ENCODE results near the gene AFDN.

AFDN gene

DNA sequence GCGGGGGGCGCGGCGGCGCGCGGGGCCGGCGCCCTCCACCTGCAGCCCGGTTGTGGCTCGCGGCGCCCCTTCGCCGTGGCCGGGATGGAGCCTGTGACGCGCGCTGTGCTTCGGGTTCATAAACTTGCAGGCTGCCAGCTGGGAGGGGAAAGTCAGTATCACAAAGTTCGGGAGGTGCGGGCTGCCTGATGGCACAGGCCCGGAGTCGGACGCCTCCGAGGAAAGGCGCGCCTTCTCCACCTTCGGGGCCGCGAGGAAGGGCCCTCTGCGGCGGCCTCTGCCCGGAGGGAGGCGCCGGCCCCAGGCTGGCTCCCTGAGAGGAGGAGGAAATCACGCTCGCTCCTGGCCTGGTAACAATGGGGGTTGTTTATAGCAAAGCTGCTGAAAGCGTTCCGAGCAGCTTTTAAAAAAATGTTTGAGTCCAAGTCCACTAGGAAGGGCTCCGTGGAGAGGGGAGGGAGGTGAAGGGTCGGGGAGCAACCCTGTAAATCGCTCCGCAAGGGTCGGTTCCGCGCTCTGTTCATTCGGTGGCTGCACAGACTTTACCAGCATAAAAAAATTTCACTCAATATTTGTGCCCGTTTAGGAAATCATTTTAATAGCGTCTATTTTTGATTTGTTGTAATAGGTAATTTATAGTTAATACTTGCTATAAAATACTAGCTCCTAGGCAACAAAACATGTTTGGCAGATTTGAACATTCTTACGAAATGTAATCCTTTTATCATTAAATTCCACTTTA, 1.0 kb downstream of the AFDN start:
- no peak overlapping the region for H3K9ac ChIP-seq (ENCODE audit: low read depth, low read length, poor library complexity, severe bottlenecking)
- TF ChIP-seq, protein P1, sequence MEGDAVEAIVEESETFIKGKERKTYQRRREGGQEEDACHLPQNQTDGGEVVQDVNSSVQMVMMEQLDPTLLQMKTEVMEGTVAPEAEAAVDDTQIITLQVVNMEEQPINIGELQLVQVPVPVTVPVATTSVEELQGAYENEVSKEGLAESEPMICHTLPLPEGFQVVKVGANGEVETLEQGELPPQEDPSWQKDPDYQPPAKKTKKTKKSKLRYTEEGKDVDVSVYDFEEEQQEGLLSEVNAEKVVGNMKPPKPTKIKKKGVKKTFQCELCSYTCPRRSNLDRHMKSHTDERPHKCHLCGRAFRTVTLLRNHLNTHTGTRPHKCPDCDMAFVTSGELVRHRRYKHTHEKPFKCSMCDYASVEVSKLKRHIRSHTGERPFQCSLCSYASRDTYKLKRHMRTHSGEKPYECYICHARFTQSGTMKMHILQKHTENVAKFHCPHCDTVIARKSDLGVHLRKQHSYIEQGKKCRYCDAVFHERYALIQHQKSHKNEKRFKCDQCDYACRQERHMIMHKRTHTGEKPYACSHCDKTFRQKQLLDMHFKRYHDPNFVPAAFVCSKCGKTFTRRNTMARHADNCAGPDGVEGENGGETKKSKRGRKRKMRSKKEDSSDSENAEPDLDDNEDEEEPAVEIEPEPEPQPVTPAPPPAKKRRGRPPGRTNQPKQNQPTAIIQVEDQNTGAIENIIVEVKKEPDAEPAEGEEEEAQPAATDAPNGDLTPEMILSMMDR (conservative IDR thresholded peaks at IDR 0.05; ENCODE audit: low read length), result no peak
- no peak for TF ChIP-seq EZH2phosphoT487 (IDR thresholded peaks at IDR 0.05; ENCODE audit: borderline replicate concordance)
- no peaks in the 10 kb centered on the region for H3K9me2 ChIP-seq (replicated peaks; ENCODE audit: low read depth, low read length)
- H3K36me3 ChIP-seq (ENCODE audit: insufficient read depth, low read length), result no peaks in the 10 kb centered on the region
- H2AFZ ChIP-seq (ENCODE audit: low read length), result no peak overlapping the region
- no peaks in the 10 kb centered on the region for H3F3A ChIP-seq (ENCODE audit: low read depth)
- H3K4me3 ChIP-seq (ENCODE audit: low read length, poor library complexity, severe bottlenecking), result no peak overlapping the region
- no peaks in the 10 kb centered on the region for H4K20me1 ChIP-seq (ENCODE audit: insufficient read depth, low read length, poor library complexity, severe bottlenecking)
- H3K4me2 ChIP-seq (ENCODE audit: low read depth, low read length, poor library complexity, severe bottlenecking), result no peak overlapping the region
- no peaks in the 10 kb centered on the region for H3K4me1 ChIP-seq (ENCODE audit: insufficient read depth, low read length, poor library complexity, severe bottlenecking)
- H3K9me3 ChIP-seq (ENCODE audit: insufficient read depth, low read depth, low read length), result no peaks in the 10 kb centered on the region
- no peaks in the 10 kb centered on the region for H3K27me3 ChIP-seq (ENCODE audit: insufficient read depth, low read length, poor library complexity, severe bottlenecking)
- no peaks in the 10 kb centered on the region for H3K79me2 ChIP-seq (ENCODE audit: insufficient read depth, low read length)

DNA sequence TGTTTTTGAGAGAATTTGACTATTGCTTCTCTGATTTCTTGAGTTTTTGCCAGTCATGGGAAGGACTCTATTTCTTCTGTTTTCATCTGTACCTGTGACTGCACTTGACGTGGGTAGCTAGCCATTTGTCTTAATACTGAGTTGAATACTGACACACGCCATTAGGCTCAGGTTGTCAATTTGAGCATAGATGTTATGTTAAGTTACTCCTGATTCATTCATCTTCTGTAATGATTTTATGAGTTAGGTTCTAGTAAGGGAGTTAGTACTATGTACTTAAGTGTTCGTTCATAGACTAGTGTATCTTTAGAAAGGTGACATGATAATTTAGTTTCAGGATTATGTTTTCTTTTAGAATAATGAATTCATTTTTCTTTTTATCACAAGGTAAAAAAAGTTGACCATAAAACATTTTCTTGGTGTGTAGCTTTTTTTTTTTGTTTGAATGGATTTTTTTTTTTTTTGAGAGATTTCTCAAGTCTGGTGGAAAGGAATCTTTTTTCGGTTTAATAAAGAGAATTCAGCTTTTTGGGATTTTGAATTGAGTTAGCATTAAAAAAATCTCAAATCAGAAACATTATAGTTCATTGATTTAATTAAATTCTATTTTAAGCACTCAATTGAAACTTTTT, 1.7 kb downstream of the AFDN start:
- H3K9ac ChIP-seq (ENCODE audit: low read depth, low read length, poor library complexity, severe bottlenecking), result no peak overlapping the region
- H3K4me2 ChIP-seq (ENCODE audit: low read depth, low read length, poor library complexity, severe bottlenecking), result no peak overlapping the region
- H3K27me3 ChIP-seq (ENCODE audit: insufficient read depth, low read length, poor library complexity, severe bottlenecking), result no peaks in the 10 kb centered on the region
- no peaks in the 10 kb centered on the region for H3K9me3 ChIP-seq (ENCODE audit: insufficient read depth, low read depth, low read length)
- H4K20me1 ChIP-seq (ENCODE audit: insufficient read depth, low read length, poor library complexity, severe bottlenecking), result no peaks in the 10 kb centered on the region
- TF ChIP-seq, protein P1 (conservative IDR thresholded peaks at IDR 0.05; ENCODE audit: low read length), result no peak
- no peak for TF ChIP-seq EZH2phosphoT487 (IDR thresholded peaks at IDR 0.05; ENCODE audit: borderline replicate concordance)
- H3K79me2 ChIP-seq (ENCODE audit: insufficient read depth, low read length), result no peaks in the 10 kb centered on the region
- no peak overlapping the region for H2AFZ ChIP-seq (ENCODE audit: low read length)
- no peaks in the 10 kb centered on the region for H3K4me1 ChIP-seq (ENCODE audit: insufficient read depth, low read length, poor library complexity, severe bottlenecking)
- no peaks in the 10 kb centered on the region for H3F3A ChIP-seq (ENCODE audit: low read depth)
- H3K4me3 ChIP-seq (ENCODE audit: low read length, poor library complexity, severe bottlenecking), result no peak overlapping the region
- no peaks in the 10 kb centered on the region for H3K9me2 ChIP-seq (replicated peaks; ENCODE audit: low read depth, low read length)
- H3K36me3 ChIP-seq (ENCODE audit: insufficient read depth, low read length), result no peaks in the 10 kb centered on the region

DNA sequence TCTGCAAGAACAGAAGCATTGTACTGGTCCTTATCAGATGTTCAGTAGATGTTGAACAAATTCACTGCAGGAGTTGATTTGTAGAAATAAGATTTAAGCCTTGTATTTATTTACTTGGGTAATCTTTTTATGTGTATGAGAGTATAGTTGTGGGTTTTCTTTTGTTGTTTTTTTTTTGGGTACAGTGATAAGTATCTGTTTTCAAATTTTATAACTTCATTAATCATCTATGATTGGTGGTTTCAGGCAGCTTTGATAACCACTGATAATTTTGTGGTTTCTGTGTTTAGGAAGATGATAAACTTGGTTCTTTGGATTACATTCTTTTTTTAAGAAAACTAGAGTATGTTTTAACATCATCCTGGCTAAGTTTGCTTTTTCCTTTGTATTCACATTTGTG, 2.8 kb downstream of the AFDN start:
- H3K36me3 ChIP-seq (ENCODE audit: insufficient read depth, low read length), result no peaks in the 10 kb centered on the region
- no peaks in the 10 kb centered on the region for H3K79me2 ChIP-seq (ENCODE audit: insufficient read depth, low read length)
- H3K9me2 ChIP-seq (replicated peaks; ENCODE audit: low read depth, low read length), result no peaks in the 10 kb centered on the region
- H4K20me1 ChIP-seq (ENCODE audit: insufficient read depth, low read length, poor library complexity, severe bottlenecking), result no peaks in the 10 kb centered on the region
- H3K9me3 ChIP-seq (ENCODE audit: insufficient read depth, low read depth, low read length), result no peaks in the 10 kb centered on the region
- no peaks in the 10 kb centered on the region for H3K4me1 ChIP-seq (ENCODE audit: insufficient read depth, low read length, poor library complexity, severe bottlenecking)
- H3K9ac ChIP-seq (ENCODE audit: low read depth, low read length, poor library complexity, severe bottlenecking), result no peak overlapping the region
- H3F3A ChIP-seq (ENCODE audit: low read depth), result no peaks in the 10 kb centered on the region
- H2AFZ ChIP-seq (ENCODE audit: low read length), result no peak overlapping the region
- H3K4me3 ChIP-seq (ENCODE audit: low read length, poor library complexity, severe bottlenecking), result no peak overlapping the region
- TF ChIP-seq EZH2phosphoT487 (IDR thresholded peaks at IDR 0.05; ENCODE audit: borderline replicate concordance), result no peak
- TF ChIP-seq, protein P1 (conservative IDR thresholded peaks at IDR 0.05; ENCODE audit: low read length), result no peak
- no peaks in the 10 kb centered on the region for H3K27me3 ChIP-seq (ENCODE audit: insufficient read depth, low read length, poor library complexity, severe bottlenecking)
- H3K4me2 ChIP-seq (ENCODE audit: low read depth, low read length, poor library complexity, severe bottlenecking), result no peak overlapping the region
